K562 (cell line): ENCODE results near the gene CCNY. TPM values are rescaled to one million over a fixed set of nuclear protein-coding genes. Genes with fewer than 3 reads are reported as not detected.
A peak's percentile ranks its signal among the peaks of the same experiment; 100 is the strongest.

ENCODE experiments used
- BRCA1 ChIP-seq, 2 experiments: fragments of 450-650 bp in 1 of 2; sonication (generic) in 1 of 2; formaldehyde crosslinking in 1 of 2; IDR thresholded peaks; 2 replicates each; pipeline versions ENCODE4 v1.5.0 to v1.6.1; 2017 to 2020; ENCODE audit warnings: mild to moderate bottlenecking in 1 of 2, missing genetic modification reagents in 1 of 2
- CBFA2T2 ChIP-seq: fragments of 450-650 bp; conservative IDR thresholded peaks from 2 replicates; pipeline ENCODE4 v1.6.1; 2017; ENCODE audit warnings: mild to moderate bottlenecking
- CBFA2T3 ChIP-seq: fragments of 450-650 bp; IDR thresholded peaks from 2 replicates; pipeline ENCODE4 v1.6.1; 2017
- CEBPG ChIP-seq, 3 experiments: fragments of 200-800 bp in 1 of 3; sonication (Bioruptor generic) in 1 of 3; sonication (generic) in 1 of 3; formaldehyde crosslinking in 1 of 3; IDR thresholded peaks in 2 of 3; conservative IDR thresholded peaks in 1 of 3; 2 replicates each; pipeline versions ENCODE4 v1.6.1 to v1.8.0; 2016 to 2022; ENCODE audit warnings: missing compliant biosample characterization in 2 of 3, missing genetic modification characterization in 2 of 3, mild to moderate bottlenecking in 1 of 3, missing genetic modification reagents in 1 of 3
- CREBBP ChIP-seq: IDR thresholded peaks from one replicate; pipeline ENCODE4 v1.6.1; 2012; ENCODE audit warnings: low read depth, mild to moderate bottlenecking, control low read depth, inconsistent platforms, low read length
- CSDE1 ChIP-seq, 2 experiments: fragments of 450-650 bp; IDR thresholded peaks; 2 replicates each; pipeline ENCODE4 v1.6.1; 2016; ENCODE audit warnings: mild to moderate bottlenecking in 1 of 2
- FOXP1 ChIP-seq: sonication (generic); formaldehyde crosslinking; IDR thresholded peaks from 2 replicates; pipeline ENCODE4 v1.8.0; 2022; ENCODE audit warnings: mild to moderate bottlenecking, missing genetic modification reagents
- GATAD2B ChIP-seq: fragments of 450-650 bp; IDR thresholded peaks from 2 replicates; pipeline ENCODE4 v1.6.1; 2017; ENCODE audit warnings: mild to moderate bottlenecking, borderline replicate concordance
- HMBOX1 ChIP-seq: sonication (generic); IDR thresholded peaks from 2 replicates; pipeline ENCODE4 v1.6.1; 2016
- HNRNPLL ChIP-seq: fragments of 200-400 bp; formaldehyde crosslinking; IDR thresholded peaks from 2 replicates; pipeline ENCODE4 v1.6.1; 2017; ENCODE audit warnings: low read length, low read depth, mild to moderate bottlenecking; ENCODE audit not compliant: poor library complexity, severe bottlenecking
- KDM1A ChIP-seq, 2 experiments: fragments of 450-650 bp; IDR thresholded peaks; 2 replicates each; pipeline ENCODE4 v1.6.1; 2016; ENCODE audit warnings: mild to moderate bottlenecking in 2 of 2
- MECOM ChIP-seq: fragments of 250-450 bp; sonication (Bioruptor Pico); IDR thresholded peaks from 2 replicates; pipeline ENCODE4 v1.8.0; 2022; ENCODE audit warnings: inconsistent platforms
- NR2C1 ChIP-seq, 2 experiments: fragments of 450-650 bp; IDR thresholded peaks; 2 replicates each; pipeline ENCODE4 v1.6.1; 2017; ENCODE audit warnings: mild to moderate bottlenecking in 2 of 2, antibody characterized with exemption in 1 of 2, inconsistent platforms in 1 of 2, missing compliant biosample characterization in 1 of 2, missing genetic modification characterization in 1 of 2
- POLR2B ChIP-seq: fragments of 450-650 bp; IDR thresholded peaks from 2 replicates; pipeline ENCODE4 v1.6.1; 2018; ENCODE audit warnings: low read depth; ENCODE audit not compliant: partially characterized antibody
- POLR3A ChIP-seq: IDR thresholded peaks from 2 replicates; pipeline ENCODE4 v1.6.1; 2011; ENCODE audit warnings: borderline replicate concordance, mild to moderate bottlenecking, moderate library complexity; ENCODE audit not compliant: insufficient read length, insufficient read depth; ENCODE audit errors: extremely low read depth
- PTTG1 ChIP-seq: fragments of 450-650 bp; IDR thresholded peaks from 2 replicates; pipeline ENCODE4 v1.6.1; 2016; ENCODE audit warnings: low read depth, mild to moderate bottlenecking, missing genetic modification characterization, missing compliant biosample characterization
- STAG1 ChIP-seq: sonication (generic); formaldehyde crosslinking; IDR thresholded peaks from 2 replicates; pipeline ENCODE4 v1.5.0; 2020; ENCODE audit warnings: missing genetic modification reagents, borderline replicate concordance
- ZNF24 ChIP-seq: fragments of 450-650 bp; IDR thresholded peaks from 2 replicates; pipeline ENCODE4 v1.6.1; 2016
- ZNF561 ChIP-seq: fragments of 450-650 bp; formaldehyde crosslinking; conservative IDR thresholded peaks from 2 replicates; pipeline ENCODE4 v1.4.0; 2020; ENCODE audit warnings: mild to moderate bottlenecking, moderate library complexity
- ZNF586 ChIP-seq: fragments of 450-650 bp; formaldehyde crosslinking; conservative IDR thresholded peaks from 2 replicates; pipeline ENCODE4 v1.4.0; 2020; ENCODE audit warnings: mild to moderate bottlenecking, moderate library complexity
- polyA plus RNA-seq, 8 experiments: library from polyadenylated mRNA; depleted of rRNA in 4 of 8; stranded (reverse) in 5 of 8; unstranded in 3 of 8; fragments of >200 nt; fragmentation: Nextera tagmentation in 2 of 8; fragmentation: Illumina TruSeq in 1 of 8; extraction: Ambion mirVana in 2 of 8; extraction: Trizol in 1 of 8; gene quantifications; 2 replicates each; pipeline versions ENCODE4 v1.2.1 to v1.2.3, GENCODE V29; 2011 to 2014; ENCODE audit warnings: inconsistent platforms in 1 of 8, missing spikeins in 1 of 8
- total RNA-seq, 7 experiments: library from RNA; depleted of rRNA in 6 of 7; stranded (reverse); fragments of >200 nt in 6 of 7; fragmentation: Illumina TruSeq in 2 of 7; extraction: Trizol in 2 of 7; gene quantifications; 2 replicates each; pipeline versions ENCODE4 v1.2.1 to v1.2.3, GENCODE V29; 2011 to 2021; ENCODE audit warnings: low replicate concordance in 1 of 7
- TF ChIP-seq, protein P1 (sequence below): sonication (generic); formaldehyde crosslinking; IDR thresholded peaks from 2 replicates; pipeline ENCODE4 v1.8.1; 2023; ENCODE audit warnings: mild to moderate bottlenecking, missing genetic modification reagents
- TF ChIP-seq, protein P2 (sequence below), 2 experiments: IDR thresholded peaks in 1 of 2; conservative IDR thresholded peaks in 1 of 2; 2 replicates each; pipeline ENCODE4 v1.6.1; 2016; ENCODE audit warnings: low read depth in 2 of 2, mild to moderate bottlenecking in 1 of 2, missing compliant biosample characterization in 1 of 2, missing genetic modification characterization in 1 of 2, moderate library complexity in 1 of 2

CCNY gene
- total and polyA plus RNA-seq, 9 of the 15 experiments (the other 6 are each of a cell fraction or from before 2014, with no cell fraction given), result 8.4 to 109 (median 38.6) TPM

DNA sequence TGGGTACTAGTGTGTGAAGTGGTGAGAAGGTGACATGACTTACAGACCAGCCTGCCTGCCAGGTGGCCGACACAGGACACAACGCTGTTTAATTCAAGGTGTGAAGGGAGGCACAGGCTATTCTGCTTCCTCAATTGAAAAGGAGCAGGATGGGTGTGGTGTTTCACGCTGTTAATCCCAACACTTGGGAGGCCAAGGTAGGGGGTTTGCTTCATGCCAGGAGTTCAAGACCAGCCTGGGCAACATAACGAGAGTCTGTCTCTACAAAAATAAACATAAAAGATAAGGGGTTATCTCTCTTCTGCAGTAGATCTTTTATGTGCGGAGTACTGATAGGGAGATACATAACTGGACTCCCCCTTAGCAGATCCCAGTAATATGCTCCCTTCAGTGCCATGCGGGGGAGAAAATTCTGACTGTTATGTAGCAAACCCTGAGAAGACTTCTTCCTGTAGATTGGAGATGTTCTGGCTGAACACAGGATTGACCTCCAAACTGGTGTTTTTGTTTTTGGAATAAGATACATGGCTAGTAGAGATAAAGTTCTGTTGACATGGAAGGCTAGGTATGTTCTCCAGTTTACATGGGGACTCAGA, 63.2 kb downstream of the CCNY start (continued):
- TF ChIP-seq ZNF586 (no peak), GATAD2B (0 out of 2 replicates have a peak, but pooled peaks have one; percentile 33), CEBPG (CRISPR knock-in tag; IDR thresholded peaks at IDR 0.05) (no peak), CEBPG (tag; conservative IDR thresholded peaks at IDR 0.05 in 1 of 2, IDR thresholded peaks at IDR 0.05 in 1 of 2) (no peak), KDM1A (IDR thresholded peaks at IDR 0.05) (peak in 1 of 2 experiments; percentile 25; a peak in 1 of 4 replicates), MECOM (CRISPR knock-in tag) (peak; percentile 47; the same call in 1 of the 2 replicates), NR2C1 (IDR thresholded peaks at IDR 0.05) (peak; percentile 22; the same call in 1 of the 2 replicates), NR2C1 (tag; IDR thresholded peaks at IDR 0.05) (peak; percentile 73), POLR2B (no peak), CBFA2T2 (peak; percentile 82), CREBBP (no peak), HNRNPLL (no peak), BRCA1 (IDR thresholded peaks at IDR 0.05) (no peak), BRCA1 (CRISPR knock-in tag; IDR thresholded peaks at IDR 0.05) (no peak), POLR3A (no peak), STAG1 (CRISPR knock-in tag) (no peak), PTTG1 (tag) (no peak), HMBOX1 (peak; percentile 66; the same call in 1 of the 2 replicates), CSDE1 (IDR thresholded peaks at IDR 0.05) (no peak), CBFA2T3 (peak; percentile 91), ZNF24 (peak; percentile 13; the same call in 1 of the 2 replicates), ZNF561 (no peak), FOXP1 (CRISPR knock-in tag) (no peak)
- TF ChIP-seq, protein P1, sequence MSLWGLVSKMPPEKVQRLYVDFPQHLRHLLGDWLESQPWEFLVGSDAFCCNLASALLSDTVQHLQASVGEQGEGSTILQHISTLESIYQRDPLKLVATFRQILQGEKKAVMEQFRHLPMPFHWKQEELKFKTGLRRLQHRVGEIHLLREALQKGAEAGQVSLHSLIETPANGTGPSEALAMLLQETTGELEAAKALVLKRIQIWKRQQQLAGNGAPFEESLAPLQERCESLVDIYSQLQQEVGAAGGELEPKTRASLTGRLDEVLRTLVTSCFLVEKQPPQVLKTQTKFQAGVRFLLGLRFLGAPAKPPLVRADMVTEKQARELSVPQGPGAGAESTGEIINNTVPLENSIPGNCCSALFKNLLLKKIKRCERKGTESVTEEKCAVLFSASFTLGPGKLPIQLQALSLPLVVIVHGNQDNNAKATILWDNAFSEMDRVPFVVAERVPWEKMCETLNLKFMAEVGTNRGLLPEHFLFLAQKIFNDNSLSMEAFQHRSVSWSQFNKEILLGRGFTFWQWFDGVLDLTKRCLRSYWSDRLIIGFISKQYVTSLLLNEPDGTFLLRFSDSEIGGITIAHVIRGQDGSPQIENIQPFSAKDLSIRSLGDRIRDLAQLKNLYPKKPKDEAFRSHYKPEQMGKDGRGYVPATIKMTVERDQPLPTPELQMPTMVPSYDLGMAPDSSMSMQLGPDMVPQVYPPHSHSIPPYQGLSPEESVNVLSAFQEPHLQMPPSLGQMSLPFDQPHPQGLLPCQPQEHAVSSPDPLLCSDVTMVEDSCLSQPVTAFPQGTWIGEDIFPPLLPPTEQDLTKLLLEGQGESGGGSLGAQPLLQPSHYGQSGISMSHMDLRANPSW (CRISPR knock-in tag), result no peak
- TF ChIP-seq, protein P2, sequence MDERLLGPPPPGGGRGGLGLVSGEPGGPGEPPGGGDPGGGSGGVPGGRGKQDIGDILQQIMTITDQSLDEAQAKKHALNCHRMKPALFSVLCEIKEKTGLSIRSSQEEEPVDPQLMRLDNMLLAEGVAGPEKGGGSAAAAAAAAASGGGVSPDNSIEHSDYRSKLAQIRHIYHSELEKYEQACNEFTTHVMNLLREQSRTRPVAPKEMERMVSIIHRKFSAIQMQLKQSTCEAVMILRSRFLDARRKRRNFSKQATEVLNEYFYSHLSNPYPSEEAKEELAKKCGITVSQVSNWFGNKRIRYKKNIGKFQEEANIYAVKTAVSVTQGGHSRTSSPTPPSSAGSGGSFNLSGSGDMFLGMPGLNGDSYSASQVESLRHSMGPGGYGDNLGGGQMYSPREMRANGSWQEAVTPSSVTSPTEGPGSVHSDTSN (CRISPR knock-in tag; IDR thresholded peaks at IDR 0.05; ENCODE audit: low read depth), result no peak
- TF ChIP-seq, protein P2 (tag; conservative IDR thresholded peaks at IDR 0.05; ENCODE audit: low read depth), result no peak
